ENCODE data around the gene PIK3R5. TPM values are rescaled to one million over a fixed set of nuclear protein-coding genes. Genes with fewer than 3 reads are reported as not detected.

PIK3R5 gene
- total RNA-seq, 4 donors from 2014 or later = 1.6 to 12.0 (median 8.4) TPM

GRCh38 chr17:8890671-8891070, 74.8 kb downstream of the PIK3R5 start:
- no peak for DNase-seq
- Histone ChIP-seq H3K4me1 (no peaks in the 10 kb centered on the region), H3K27ac (no peak overlapping the region), H3K36me3 (no peaks in the 10 kb centered on the region), H3K4me3 (no peak overlapping the region), H3K27me3 (no peaks in the 10 kb centered on the region), H3K9me3 (no peaks in the 10 kb centered on the region)
- intact Hi-C loops (cut with DNase I; ENCODE audit: low total_unique reads) = no loop called here
- TF ChIP-seq POLR2A (IDR thresholded peaks at IDR 0.05) (no peak), CTCF (IDR thresholded peaks at IDR 0.05) (no peak)

DNA sequence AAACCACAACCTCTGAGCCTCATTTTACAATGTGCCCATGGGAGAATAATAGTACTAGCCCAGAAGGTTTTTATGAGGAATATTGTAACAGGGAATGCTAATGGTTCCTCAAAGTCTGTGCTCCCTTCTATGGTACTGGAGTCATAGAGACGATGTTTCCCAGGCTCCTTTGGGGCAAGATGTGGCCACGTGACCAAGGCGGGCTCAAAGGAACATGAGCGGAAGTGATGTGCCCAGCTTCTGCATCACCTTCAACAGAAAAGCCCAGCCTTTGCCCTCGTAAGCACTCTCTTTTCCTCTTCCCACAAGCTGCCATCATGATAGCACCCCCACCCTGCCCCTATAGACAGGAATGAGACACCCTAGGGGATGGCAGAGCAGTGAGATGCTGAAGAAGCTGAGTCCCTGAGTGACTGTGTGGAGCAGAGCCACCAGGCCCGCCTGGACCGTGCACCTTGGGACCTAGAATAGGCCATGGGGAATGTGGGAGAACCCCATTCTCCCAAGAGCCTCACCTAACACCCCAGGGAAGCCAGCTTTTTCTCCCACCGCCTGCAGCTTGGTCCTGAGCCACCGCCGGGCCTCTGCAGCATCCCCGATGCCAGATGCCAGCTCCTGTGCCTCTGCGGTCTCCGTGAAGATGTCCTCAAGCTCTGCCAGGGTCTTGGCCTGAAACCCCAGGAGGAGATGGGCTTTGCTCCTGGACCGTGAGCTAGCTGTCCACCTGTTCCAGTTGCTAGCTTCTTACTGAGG, 75.9 kb downstream of the PIK3R5 start:
- no peaks in the 10 kb centered on the region for H3K36me3 ChIP-seq
- H3K27me3 ChIP-seq = no peaks in the 10 kb centered on the region
- intact Hi-C loops (cut with DNase I; ENCODE audit: low total_unique reads) = no loop called here
- no peak for TF ChIP-seq POLR2A (IDR thresholded peaks at IDR 0.05)
- TF ChIP-seq CTCF (IDR thresholded peaks at IDR 0.05) = no peak
- DNase-seq = no peak
- no peak overlapping the region for H3K27ac ChIP-seq
- H3K4me1 ChIP-seq = no peaks in the 10 kb centered on the region
- H3K4me3 ChIP-seq = no peak overlapping the region
- no peaks in the 10 kb centered on the region for H3K9me3 ChIP-seq

GRCh38 chr17:8888704-8889302, 76.7 kb downstream of the PIK3R5 start:
- no peak overlapping the region for H3K27ac ChIP-seq
- no peak for DNase-seq

GRCh38 chr17:8887834-8888703, 77.4 kb downstream of the PIK3R5 start:
- DNase-seq = no peak
- Histone ChIP-seq H3K9me3 (no peaks in the 10 kb centered on the region), H3K36me3 (no peaks in the 10 kb centered on the region), H3K4me3 (no peak overlapping the region), H3K27ac (no peak overlapping the region), H3K4me1 (no peaks in the 10 kb centered on the region), H3K27me3 (no peaks in the 10 kb centered on the region)
- intact Hi-C loops (cut with DNase I; ENCODE audit: low total_unique reads) = no loop called here
- TF ChIP-seq CTCF (IDR thresholded peaks at IDR 0.05) (no peak), POLR2A (IDR thresholded peaks at IDR 0.05) (no peak)

More at GRCh38 chr17:8888704-8889302, 76.7 kb downstream of the PIK3R5 start:
- Histone ChIP-seq H3K27me3 (no peaks in the 10 kb centered on the region), H3K4me1 (no peaks in the 10 kb centered on the region), H3K9me3 (no peaks in the 10 kb centered on the region), H3K4me3 (no peak overlapping the region), H3K36me3 (no peaks in the 10 kb centered on the region)
- intact Hi-C loops (cut with DNase I; ENCODE audit: low total_unique reads) = no loop called here
- TF ChIP-seq CTCF (IDR thresholded peaks at IDR 0.05) (no peak), POLR2A (IDR thresholded peaks at IDR 0.05) (no peak)
